BJ (cell line): ENCODE measurements around the gene MYZAP. TPM values are rescaled to one million over a fixed set of nuclear protein-coding genes. Genes with fewer than 3 reads are reported as not detected.

ENCODE experiments used
- CTCF ChIA-PET: fragments of 350-600 bp; formaldehyde crosslinking; extraction: SDS; loops from one replicate; lab custom pipeline; 2021; ENCODE audit warnings: antibody characterized with exemption, inconsistent platforms; lab: Yijun Ruan, JAX
- POLR2A ChIA-PET: fragments of 300-600 bp; sonication (Branson Sonifier 250); formaldehyde crosslinking; extraction: SDS; loops from one replicate; lab custom pipeline; 2021; ENCODE audit warnings: antibody characterized with exemption; lab: Charles Lee
- DNase-seq: peaks from one replicate; pipeline ENCODE4 v3.0.0-alpha.2; 2011; ENCODE audit warnings: low read depth
- H3K27me3 ChIP-seq: 2 replicates; pipeline ENCODE4 v1.6.0; 2011; ENCODE audit warnings: low read length; ENCODE audit not compliant: control insufficient read depth, insufficient read depth
- H3K36me3 ChIP-seq: 2 replicates; pipeline ENCODE4 v1.5.1; 2011; ENCODE audit warnings: low read length; ENCODE audit not compliant: control insufficient read depth, insufficient read depth
- H3K4me3 ChIP-seq: 2 replicates; pipeline ENCODE4 v1.5.1; 2011; ENCODE audit warnings: low read depth, mild to moderate bottlenecking, control low read depth, low read length
- CTCF ChIP-seq: IDR thresholded peaks from 2 replicates; pipeline ENCODE4 v1.5.1; 2011; ENCODE audit warnings: low read depth, mild to moderate bottlenecking, control low read depth, inconsistent platforms, low read length, moderate library complexity; ENCODE audit not compliant: insufficient read depth
- polyA plus RNA-seq: library from polyadenylated mRNA; depleted of rRNA; stranded (reverse); fragments of >200 nt; gene quantifications from 2 replicates; pipeline ENCODE4 v1.2.3, GENCODE V29; 2011

The MYZAP gene
- polyA plus RNA-seq, 1 experiment: 0.11 TPM

GRCh38 chr15:57562196-57562769 is 29.4 kb upstream of the MYZAP start:
- TF ChIP-seq CTCF: no peak
- DNase-seq: no peak
- CTCF ChIA-PET: interaction anchor here (1.0 to 3.3 kb wide), 4 partner anchors 16 to 188 kb away, joined by 3 to 75 read pairs (median 8); partner anchors contain the start of gene POLR2M
- Histone ChIP-seq H3K27me3 (no peaks in the 10 kb centered on the region), H3K36me3 (no peaks in the 10 kb centered on the region), H3K4me3 (no peak overlapping the region)
- POLR2A ChIA-PET: no interaction called here

- no peaks in the 10 kb centered on the region for H3K27me3 ChIP-seq
- no peaks in the 10 kb centered on the region for H3K36me3 ChIP-seq
- POLR2A ChIA-PET: no interaction called here
- TF ChIP-seq CTCF: no peak
- CTCF ChIA-PET: interaction anchor here (0.8 to 1.0 kb wide), 2 partner anchors 45 to 298 kb away, joined by 3 read pairs; no protein-coding TSS in a partner anchor
- DNase-seq: no peak
- H3K4me3 ChIP-seq: no peak overlapping the region
Measured at GRCh38 chr15:57563416-57563815, 28.3 kb upstream of the MYZAP start.

- Histone ChIP-seq H3K4me3 (no peak overlapping the region), H3K27me3 (no peaks in the 10 kb centered on the region), H3K36me3 (no peaks in the 10 kb centered on the region)
- CTCF ChIA-PET: interaction anchor here (0.9 to 2.4 kb wide), 6 partner anchors 14 to 501 kb away, joined by 3 to 7 read pairs (median 4); partner anchors contain the start of gene ALDH1A2
- POLR2A ChIA-PET: no interaction called here
- no peak for TF ChIP-seq CTCF
- DNase-seq: no peak
Measured at GRCh38 chr15:57565311-57565710, 26.4 kb upstream of the MYZAP start.

- POLR2A ChIA-PET: no interaction called here
- DNase-seq: no peak
- no peaks in the 10 kb centered on the region for H3K36me3 ChIP-seq
- no peaks in the 10 kb centered on the region for H3K27me3 ChIP-seq
- CTCF ChIA-PET: interaction anchor here (0.9 to 1.9 kb wide), 3 partner anchors 7 to 294 kb away, joined by 4 to 7 read pairs (median 6); no protein-coding TSS in a partner anchor
- no peak for TF ChIP-seq CTCF
- no peak overlapping the region for H3K4me3 ChIP-seq
Measured at GRCh38 chr15:57566834-57567233, 24.9 kb upstream of the MYZAP start.

GRCh38 chr15:57567891-57568290 is 23.8 kb upstream of the MYZAP start:
- H3K36me3 ChIP-seq: no peaks in the 10 kb centered on the region
- no peak overlapping the region for H3K4me3 ChIP-seq
- no peak for DNase-seq
- CTCF ChIA-PET: interaction anchor here (0.8 to 1.8 kb wide), 5 partner anchors 8 to 607 kb away, joined by 3 to 7 read pairs (median 3); no protein-coding TSS in a partner anchor
- H3K27me3 ChIP-seq: no peaks in the 10 kb centered on the region
- TF ChIP-seq CTCF: no peak
- POLR2A ChIA-PET: no interaction called here
